ENCODE data around the gene SPR.

Gene SPR

GRCh38 chr2:72932045-72932740 lies 45.0 kb downstream of the SPR start:
- no peak for DNase-seq (ENCODE audit: low spot score)

- no peak for DNase-seq (ENCODE audit: low spot score)
These were observed 45.6 kb downstream of the SPR start for GRCh38 chr2:72932805-72933204.

- no peak for DNase-seq (ENCODE audit: low spot score)
These were observed 46.0 kb downstream of the SPR start for GRCh38 chr2:72933207-72933606.

GRCh38 chr2:72933646-72934151 lies 46.5 kb downstream of the SPR start:
- no peak for DNase-seq (ENCODE audit: low spot score)

- DNase-seq (ENCODE audit: low spot score) = peak; percentile 32
These were observed 47.7 kb downstream of the SPR start for GRCh38 chr2:72934683-72935610.

GRCh38 chr2:72935611-72935957 lies 48.4 kb downstream of the SPR start:
- DNase-seq (ENCODE audit: low spot score) = no peak

GRCh38 chr2:72936660-72937355 lies 49.6 kb downstream of the SPR start:
- no peak for DNase-seq (ENCODE audit: low spot score)

- no peak for DNase-seq (ENCODE audit: low spot score)
These were observed 50.1 kb downstream of the SPR start for GRCh38 chr2:72937356-72937669.

GRCh38 chr2:72938455-72938854 lies 51.2 kb downstream of the SPR start:
- no peak for DNase-seq (ENCODE audit: low spot score)

GRCh38 chr2:72940361-72940760 lies 53.2 kb downstream of the SPR start:
- DNase-seq (ENCODE audit: low spot score) = no peak

GRCh38 chr2:72940786-72941185 lies 53.6 kb downstream of the SPR start:
- DNase-seq (ENCODE audit: low spot score) = no peak
